Naive B cell (primary cell): ENCODE results near the gene PTPRB. TPM values are rescaled to one million over a fixed set of nuclear protein-coding genes. Genes with fewer than 3 reads are reported as not detected.

Experiments
- ATAC-seq, 2 donors: fragments of 150-1000 bp; cut with Tn5 transposase; 2 replicates each; pipeline ENCODE4 v1.10.0; 2021; ENCODE audit warnings: low read depth in 2 of 2, mild to moderate bottlenecking in 2 of 2, moderate library complexity in 2 of 2
- DNase-seq: peaks from one replicate; pipeline ENCODE4 v3.0.0; 2022
- H3K27ac Mint-ChIP-seq, 6 donors: one replicate each; pipeline ENCODE4 v1.8.0; 2020 to 2022; ENCODE audit warnings: mild to moderate bottlenecking in 6 of 6, mixed read lengths in 6 of 6, moderate library complexity in 5 of 6, inconsistent platforms in 2 of 6
- H3K27me3 Mint-ChIP-seq, 3 donors: one replicate each; pipeline ENCODE4 v1.8.0; 2021 to 2022; ENCODE audit warnings: mixed read lengths in 3 of 3, mild to moderate bottlenecking in 1 of 3
- H3K36me3 Mint-ChIP-seq, 2 donors: one replicate each; pipeline ENCODE4 v1.8.0; 2020 to 2022; ENCODE audit warnings: mixed read lengths in 2 of 2, inconsistent platforms in 1 of 2, mild to moderate bottlenecking in 1 of 2
- H3K4me1 Mint-ChIP-seq, 3 donors: one replicate each; pipeline ENCODE4 v1.8.0; 2020 to 2022; ENCODE audit warnings: mixed read lengths in 3 of 3, inconsistent platforms in 1 of 3, mild to moderate bottlenecking in 1 of 3, moderate library complexity in 1 of 3
- H3K4me3 Mint-ChIP-seq, 8 donors: one replicate each; pipeline ENCODE4 v1.8.0; 2020 to 2022; ENCODE audit warnings: mild to moderate bottlenecking in 8 of 8, mixed read lengths in 8 of 8, moderate library complexity in 8 of 8, inconsistent platforms in 2 of 8
- H3K9me3 Mint-ChIP-seq, 7 donors: one replicate each; pipeline ENCODE4 v1.8.0; 2020 to 2022; ENCODE audit warnings: mixed read lengths in 7 of 7, mild to moderate bottlenecking in 5 of 7, inconsistent platforms in 2 of 7, moderate library complexity in 1 of 7
- polyA plus RNA-seq, 6 donors: library from polyadenylated mRNA; unstranded; fragments of 300-500 nt; fragmentation: Illumina TruSeq; gene quantifications; one replicate each; pipeline ENCODE4 v1.2.3, GENCODE V29; 2021; ENCODE audit warnings: low read depth in 6 of 6

PTPRB gene
- polyA plus RNA-seq, 6 donors from 2014 or later, result 0.04 TPM; not detected in 5

GRCh38 chr12:70635755-70636154 is 1.5 kb downstream of the PTPRB start:
- H3K9me3 Mint-ChIP-seq, result peaks cover 0 to 6% (median 0%) of the 10 kb centered on the region in 7 donors
- DNase-seq (no peak), ATAC-seq (no peak)
- no peak overlapping the region for H3K4me3 Mint-ChIP-seq
- H3K27me3 Mint-ChIP-seq, result peaks cover 6 to 16% (median 12%) of the 10 kb centered on the region in 3 donors
- no peaks in the 10 kb centered on the region for H3K4me1 Mint-ChIP-seq
- no peaks in the 10 kb centered on the region for H3K36me3 Mint-ChIP-seq
- H3K27ac Mint-ChIP-seq, result no peak overlapping the region

DNA sequence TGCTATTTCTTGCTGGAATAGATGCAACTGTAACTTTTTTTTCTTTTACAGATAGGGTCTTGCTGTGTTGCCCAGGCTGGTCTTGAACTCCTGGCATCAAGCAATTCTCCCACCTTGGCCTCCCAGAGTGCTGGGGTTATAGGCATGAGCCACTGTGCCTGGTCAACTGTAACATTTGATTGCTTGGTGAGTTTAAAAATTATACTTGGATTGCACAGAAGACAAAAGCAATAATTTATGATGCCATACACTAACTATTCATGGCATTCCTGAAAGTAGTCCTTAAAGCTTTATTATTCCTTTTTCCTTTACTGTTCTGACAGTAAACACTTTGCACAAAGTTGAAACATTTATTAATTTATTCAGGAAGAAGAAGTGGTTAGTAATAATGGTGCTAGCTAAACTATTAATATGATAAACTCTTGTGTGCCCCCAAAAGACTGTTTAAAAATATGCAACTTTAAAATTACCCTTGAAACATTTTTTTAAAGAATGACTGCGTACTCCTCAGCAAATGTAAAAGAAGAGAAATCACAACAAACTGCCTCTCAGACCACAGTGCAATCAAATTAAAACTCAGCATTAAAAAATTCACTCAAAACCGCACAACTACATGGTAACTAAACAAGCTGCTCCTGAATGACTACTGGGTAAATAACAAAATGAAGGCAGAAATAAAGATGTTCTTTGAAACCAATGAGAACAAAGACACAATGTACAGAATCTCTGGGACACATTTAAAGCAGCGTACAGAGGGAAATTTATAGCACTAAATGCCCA is 8.3 kb downstream of the PTPRB start:
- Mint-ChIP-seq H3K27me3 (peaks cover 0 to 10% (median 4%) of the 10 kb centered on the region in 3 donors), H3K4me1 (no peaks in the 10 kb centered on the region), H3K9me3 (peaks cover 0 to 7% (median 2%) of the 10 kb centered on the region in 7 donors), H3K4me3 (no peak overlapping the region), H3K36me3 (no peaks in the 10 kb centered on the region), H3K27ac (no peak overlapping the region)
- DNase-seq, result no peak
- ATAC-seq, result no peak

- peaks cover 0 to 7% (median 2%) of the 10 kb centered on the region in 7 donors for H3K9me3 Mint-ChIP-seq
Measured at GRCh38 chr12:70627677-70628076, 9.6 kb downstream of the PTPRB start.

DNA sequence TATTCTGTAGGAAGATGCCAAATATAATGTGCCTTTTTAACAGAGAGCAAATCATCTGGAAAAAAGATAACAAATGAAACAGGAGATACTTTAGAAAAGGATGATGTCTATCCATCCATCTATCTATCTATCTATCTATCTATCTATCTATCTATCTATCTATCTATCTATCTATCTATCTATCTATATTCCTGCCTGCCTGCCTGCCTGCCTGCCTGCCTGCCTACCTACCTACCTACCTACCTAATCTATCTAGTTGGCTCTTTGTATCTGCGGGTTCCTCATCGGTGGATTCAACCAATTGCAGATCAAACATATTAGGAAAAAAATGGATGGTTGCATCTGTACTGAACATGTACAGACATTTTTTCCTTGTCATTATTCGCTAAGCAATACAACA is 11.0 kb downstream of the PTPRB start:
- Mint-ChIP-seq H3K36me3 (no peaks in the 10 kb centered on the region), H3K4me3 (no peak overlapping the region), H3K27me3 (peaks cover 0 to 10% (median 10%) of the 10 kb centered on the region in 3 donors), H3K4me1 (no peaks in the 10 kb centered on the region), H3K27ac (no peak overlapping the region), H3K9me3 (peaks cover 0 to 7% (median 2%) of the 10 kb centered on the region in 7 donors)
- ATAC-seq (no peak), DNase-seq (no peak)

More at GRCh38 chr12:70627677-70628076, 9.6 kb downstream of the PTPRB start:
- no peak overlapping the region for H3K4me3 Mint-ChIP-seq
- ATAC-seq (no peak), DNase-seq (no peak)
- no peaks in the 10 kb centered on the region for H3K36me3 Mint-ChIP-seq
- no peaks in the 10 kb centered on the region for H3K4me1 Mint-ChIP-seq
- peaks cover 0 to 10% (median 4%) of the 10 kb centered on the region in 3 donors for H3K27me3 Mint-ChIP-seq
- no peak overlapping the region for H3K27ac Mint-ChIP-seq

DNA sequence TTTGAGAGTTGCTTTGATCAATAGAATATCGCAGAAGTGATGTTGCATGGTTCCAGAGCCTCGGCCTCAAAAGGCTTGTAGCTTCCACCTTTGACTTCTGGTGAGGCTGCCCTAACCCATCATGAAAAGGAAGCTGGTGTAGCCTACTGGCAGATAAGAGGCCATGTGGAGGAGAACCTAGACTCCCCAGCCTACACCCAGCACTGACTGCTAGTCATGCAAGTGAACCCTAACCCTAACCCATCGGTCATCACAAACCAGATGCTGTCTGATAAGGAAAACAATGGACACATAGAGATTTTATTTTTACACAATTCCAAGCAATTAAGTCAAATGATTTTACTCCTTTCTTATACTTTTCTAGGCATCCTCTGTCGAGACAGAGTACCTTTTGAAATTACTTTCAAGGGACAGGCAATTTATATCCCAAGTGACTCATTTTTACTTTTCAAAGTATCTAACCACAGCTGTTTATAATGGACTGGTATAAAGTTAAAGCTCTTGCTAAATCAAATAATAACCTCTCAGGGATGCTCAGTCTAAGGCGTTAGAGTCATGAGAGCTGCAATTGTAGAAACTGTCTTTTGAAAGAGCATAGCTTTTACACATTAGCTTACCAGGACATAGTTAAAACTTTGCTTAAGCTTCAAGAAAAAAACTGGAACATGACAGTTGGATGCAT is 17.6 kb downstream of the PTPRB start:
- Mint-ChIP-seq H3K36me3 (no peaks in the 10 kb centered on the region), H3K4me3 (no peak overlapping the region), H3K27ac (no peak overlapping the region), H3K27me3 (peaks cover 5 to 14% (median 11%) of the 10 kb centered on the region in 3 donors), H3K9me3 (peaks cover 0 to 2% (median 0%) of the 10 kb centered on the region in 7 donors), H3K4me1 (no peaks in the 10 kb centered on the region)
- DNase-seq, result no peak
- ATAC-seq, result no peak

DNA sequence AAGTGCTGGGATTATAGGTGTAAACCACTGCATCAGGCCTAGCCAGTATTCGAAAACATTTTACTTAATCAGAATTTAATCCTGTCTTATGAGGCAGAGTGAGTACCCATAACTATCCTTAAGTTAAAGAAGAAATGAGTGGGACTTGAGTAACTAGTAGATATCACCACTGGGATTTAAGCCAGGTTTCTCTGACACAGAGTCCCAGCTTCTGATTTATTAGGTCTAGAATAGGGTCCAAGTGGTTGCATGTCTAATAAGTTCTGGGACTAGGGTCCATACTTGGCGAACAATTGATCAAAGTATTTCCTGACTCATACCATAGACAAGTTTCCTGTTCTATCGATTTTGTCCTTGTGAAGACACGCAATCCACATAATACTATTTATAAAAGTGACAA is 18.9 kb downstream of the PTPRB start:
- Mint-ChIP-seq H3K36me3 (no peaks in the 10 kb centered on the region), H3K4me1 (no peaks in the 10 kb centered on the region)
- no peak for DNase-seq

DNA sequence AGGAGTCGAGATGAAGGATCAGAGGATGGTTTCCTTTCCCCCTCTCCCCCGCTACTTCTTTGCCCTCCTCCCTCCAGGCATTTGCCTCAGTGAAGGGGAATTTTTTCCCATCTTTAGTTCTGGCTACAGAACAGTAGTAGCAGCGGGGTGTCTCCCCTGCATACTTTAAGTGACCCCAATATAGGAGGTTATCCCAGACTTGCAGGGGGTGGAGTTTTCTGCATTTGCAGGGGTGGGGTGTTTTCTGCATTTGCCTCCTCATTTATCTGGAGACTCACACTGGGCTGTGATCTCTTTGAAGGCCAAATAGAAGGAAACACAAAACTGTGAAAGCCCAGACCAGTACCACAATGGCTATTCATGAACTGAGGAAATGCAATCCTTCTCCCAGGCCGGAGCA is 19.8 kb downstream of the PTPRB start:
- Mint-ChIP-seq H3K4me1 (no peaks in the 10 kb centered on the region), H3K4me3 (no peak overlapping the region), H3K9me3 (peaks cover 0 to 3% (median 0%) of the 10 kb centered on the region in 7 donors), H3K36me3 (no peaks in the 10 kb centered on the region), H3K27me3 (peaks cover 22 to 29% (median 23%) of the 10 kb centered on the region in 3 donors), H3K27ac (no peak overlapping the region)
- DNase-seq (no peak), ATAC-seq (no peak)

More for the DNA sequence above, 18.9 kb downstream of the PTPRB start:
- Mint-ChIP-seq H3K27me3 (peaks cover 13 to 22% (median 17%) of the 10 kb centered on the region in 3 donors), H3K9me3 (peaks cover 0 to 2% (median 0%) of the 10 kb centered on the region in 7 donors), H3K27ac (no peak overlapping the region), H3K4me3 (no peak overlapping the region)
- no peak for ATAC-seq

- Mint-ChIP-seq H3K4me3 (no peak overlapping the region), H3K27me3 (peaks cover 34 to 41% (median 38%) of the 10 kb centered on the region in 3 donors), H3K36me3 (no peaks in the 10 kb centered on the region), H3K27ac (no peak overlapping the region), H3K9me3 (peaks cover 0 to 3% (median 0%) of the 10 kb centered on the region in 7 donors), H3K4me1 (peaks cover 3% of the 10 kb centered on the region in 3 donors)
- ATAC-seq (no peak), DNase-seq (no peak)
Measured at GRCh38 chr12:70615174-70615866, 21.9 kb downstream of the PTPRB start.

- H3K9me3 Mint-ChIP-seq, result peaks cover 0 to 4% (median 0%) of the 10 kb centered on the region in 7 donors
- peak overlapping the region in 6 of 8 donors; percentile 2 to 76 (median 44) for H3K4me3 Mint-ChIP-seq
- no peak for ATAC-seq
- H3K27me3 Mint-ChIP-seq, result peaks cover 52 to 60% (median 53%) of the 10 kb centered on the region in 3 donors
- no peak overlapping the region for H3K27ac Mint-ChIP-seq
- no peaks in the 10 kb centered on the region for H3K36me3 Mint-ChIP-seq
- H3K4me1 Mint-ChIP-seq, result peaks cover 5 to 11% (median 6%) of the 10 kb centered on the region in 3 donors
- no peak for DNase-seq
Measured at GRCh38 chr12:70609739-70610491, 27.3 kb downstream of the PTPRB start.

GRCh38 chr12:70609203-70609602 is 28.0 kb downstream of the PTPRB start:
- Mint-ChIP-seq H3K36me3 (no peaks in the 10 kb centered on the region), H3K4me3 (peak overlapping the region in 7 of 8 donors; percentile 18 to 52 (median 32)), H3K9me3 (peaks cover 0 to 4% (median 0%) of the 10 kb centered on the region in 7 donors), H3K4me1 (peaks cover 5 to 11% (median 6%) of the 10 kb centered on the region in 3 donors), H3K27me3 (peaks cover 53 to 57% (median 55%) of the 10 kb centered on the region in 3 donors), H3K27ac (no peak overlapping the region)
- DNase-seq (no peak), ATAC-seq (no peak)

- Mint-ChIP-seq H3K9me3 (peaks cover 0 to 4% (median 0%) of the 10 kb centered on the region in 7 donors), H3K4me3 (no peak overlapping the region), H3K36me3 (no peaks in the 10 kb centered on the region), H3K27ac (no peak overlapping the region), H3K27me3 (peaks cover 44 to 48% (median 47%) of the 10 kb centered on the region in 3 donors), H3K4me1 (peaks cover 5 to 11% (median 6%) of the 10 kb centered on the region in 3 donors)
- no peak for ATAC-seq
- DNase-seq, result no peak
Measured at GRCh38 chr12:70608184-70608583, 29.0 kb downstream of the PTPRB start.

DNA sequence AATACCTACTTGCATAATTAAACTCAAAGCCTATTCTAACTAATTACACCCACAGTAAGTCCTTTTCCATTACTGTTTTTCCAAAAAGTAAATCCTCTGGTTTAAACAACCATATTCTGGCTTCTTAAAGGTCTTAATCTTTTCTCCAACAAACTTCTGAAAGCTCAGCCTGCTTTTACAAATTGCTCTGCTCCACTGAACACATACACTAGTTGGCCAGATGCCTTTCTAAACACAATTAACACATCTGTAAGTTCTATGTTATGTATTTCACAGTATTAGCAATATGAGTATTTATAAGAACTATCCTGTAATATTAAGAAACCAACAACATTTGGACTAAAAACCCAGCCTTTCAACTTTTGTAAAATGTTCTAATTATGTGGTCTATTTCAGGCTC is 30.1 kb downstream of the PTPRB start:
- no peak for DNase-seq
- Mint-ChIP-seq H3K27ac (no peak overlapping the region), H3K4me3 (no peak overlapping the region), H3K9me3 (peaks cover 0 to 4% (median 0%) of the 10 kb centered on the region in 7 donors), H3K4me1 (peaks cover 5 to 11% (median 6%) of the 10 kb centered on the region in 3 donors), H3K27me3 (peaks cover 34 to 49% (median 44%) of the 10 kb centered on the region in 3 donors), H3K36me3 (no peaks in the 10 kb centered on the region)
- no peak for ATAC-seq
